Liver (tissue), 9 donors: ENCODE data around the gene COL24A1. TPM values are rescaled to one million over a fixed set of nuclear protein-coding genes. Genes with fewer than 3 reads are reported as not detected.

ENCODE experiments used
- DNase-seq: peaks from one replicate; pipeline ENCODE4 v3.0.0-alpha.2; 2017; ENCODE audit warnings: low spot score
- H3K27ac ChIP-seq, 2 donors: one replicate each; pipeline ENCODE4 v1.7.0; 2013; ENCODE audit warnings: inconsistent platforms in 2 of 2, low read length in 2 of 2, control low read depth in 1 of 2, low read depth in 1 of 2, mild to moderate bottlenecking in 1 of 2
- H3K27me3 ChIP-seq, 4 donors: one replicate each; pipeline versions ENCODE4 v1.6.1 to v1.7.0; 2013; ENCODE audit warnings: low read length in 3 of 4, inconsistent platforms in 1 of 4, mild to moderate bottlenecking in 1 of 4, moderate library complexity in 1 of 4; ENCODE audit not compliant: control insufficient read depth in 4 of 4, insufficient read depth in 4 of 4
- H3K36me3 ChIP-seq, 4 donors: one replicate each; pipeline versions ENCODE4 v1.6.1 to v1.7.0; 2013; ENCODE audit warnings: low read length in 3 of 4, mild to moderate bottlenecking in 3 of 4, low read depth in 1 of 4, moderate library complexity in 1 of 4; ENCODE audit not compliant: control insufficient read depth in 4 of 4, insufficient read depth in 3 of 4
- H3K4me1 ChIP-seq, 4 donors: one replicate each; pipeline versions ENCODE4 v1.6.1 to v1.7.0; 2013; ENCODE audit warnings: low read length in 3 of 4, mild to moderate bottlenecking in 3 of 4, moderate library complexity in 1 of 4; ENCODE audit not compliant: control insufficient read depth in 4 of 4, insufficient read depth in 4 of 4
- H3K4me3 ChIP-seq, 3 donors: one replicate each; pipeline versions ENCODE4 v1.6.1 to v1.7.0; 2013; ENCODE audit warnings: low read length in 3 of 3, control low read depth in 1 of 3, low read depth in 1 of 3, mild to moderate bottlenecking in 1 of 3
- H3K9ac ChIP-seq, 2 donors: one replicate each; pipeline ENCODE4 v1.7.0; 2013; ENCODE audit warnings: low read length in 2 of 2, mild to moderate bottlenecking in 2 of 2, moderate library complexity in 2 of 2, control low read depth in 1 of 2, low read depth in 1 of 2
- H3K9me3 ChIP-seq, 4 donors: one replicate each; pipeline versions ENCODE4 v1.6.1 to v1.7.0; 2013; ENCODE audit warnings: low read length in 3 of 4; ENCODE audit not compliant: control insufficient read depth in 4 of 4
- EGR1 ChIP-seq, 2 donors: IDR thresholded peaks; 2 replicates each; pipeline ENCODE4 v1.6.1; 2016 to 2018; ENCODE audit warnings: antibody characterized with exemption in 2 of 2, low read depth in 2 of 2
- FOXA1 ChIP-seq: IDR thresholded peaks from 2 replicates; pipeline ENCODE4 v1.6.1; 2016; ENCODE audit warnings: antibody characterized with exemption
- FOXA2 ChIP-seq: IDR thresholded peaks from 2 replicates; pipeline ENCODE4 v1.6.1; 2016; ENCODE audit warnings: antibody characterized with exemption
- GABPA ChIP-seq, 2 donors: IDR thresholded peaks in 1 of 2; conservative IDR thresholded peaks in 1 of 2; 2 replicates each; pipeline ENCODE4 v1.6.1; 2016; ENCODE audit warnings: antibody characterized with exemption in 2 of 2, mild to moderate bottlenecking in 1 of 2, moderate library complexity in 1 of 2
- HNF4G ChIP-seq: IDR thresholded peaks from 2 replicates; pipeline ENCODE4 v1.6.1; 2016; ENCODE audit warnings: antibody characterized with exemption
- JUND ChIP-seq, 2 donors: IDR thresholded peaks; 2 replicates each; pipeline ENCODE4 v1.6.1; 2016; ENCODE audit warnings: antibody characterized with exemption in 2 of 2
- NR2F2 ChIP-seq: IDR thresholded peaks from 2 replicates; pipeline ENCODE4 v1.6.1; 2016; ENCODE audit warnings: antibody characterized with exemption
- RAD21 ChIP-seq, 2 donors: IDR thresholded peaks; 2 replicates each; pipeline ENCODE4 v1.6.1; 2016; ENCODE audit warnings: antibody characterized with exemption in 2 of 2, mild to moderate bottlenecking in 2 of 2
- REST ChIP-seq: IDR thresholded peaks from 2 replicates; pipeline ENCODE4 v1.6.1; 2016; ENCODE audit warnings: antibody characterized with exemption, mild to moderate bottlenecking
- SP1 ChIP-seq: IDR thresholded peaks from 2 replicates; pipeline ENCODE4 v1.6.1; 2018; ENCODE audit warnings: antibody characterized with exemption, mild to moderate bottlenecking
- TAF1 ChIP-seq: conservative IDR thresholded peaks from 2 replicates; pipeline ENCODE4 v1.6.1; 2016; ENCODE audit warnings: antibody characterized with exemption, mild to moderate bottlenecking
- ZBTB33 ChIP-seq: IDR thresholded peaks from 2 replicates; pipeline ENCODE4 v1.6.1; 2016; ENCODE audit warnings: antibody characterized with exemption
- WGBS: extraction: QIAGEN DNeasy Blood & Tissue Kit; methylation state at CpG from one replicate; pipeline ENCODE4 v1.1.7; 2013; 5-methylcytosine and 5-hydroxymethylcytosine counted together
- polyA plus RNA-seq, 2 donors: library from polyadenylated mRNA; stranded (reverse) in 1 of 2; unstranded in 1 of 2; fragments of 200-250 nt in 1 of 2; fragments of >200 nt in 1 of 2; fragmentation: Nextera tagmentation in 1 of 2; extraction: Ambion mirVana in 1 of 2; gene quantifications; one replicate each; pipeline versions ENCODE4 v1.2.1 to v1.2.3, GENCODE V29; 2013 to 2015
- total RNA-seq, 2 donors: library from RNA; depleted of rRNA; stranded (reverse); fragments of >200 nt; gene quantifications; one replicate each; pipeline ENCODE4 v1.2.3, GENCODE V29; 2014
- TF ChIP-seq, protein P1 (sequence below): IDR thresholded peaks from 2 replicates; pipeline ENCODE4 v1.6.1; 2016; ENCODE audit warnings: antibody characterized with exemption
- donor health status: healthy.
- donor health status: healthy.
- donor health status: healthy.
- donor health status: healthy.
- donor health status: healthy.

The COL24A1 gene
- total and polyA plus RNA-seq, 4 donors = under 0.01 to 0.28 (median 0.01) TPM; not detected in 1

DNA sequence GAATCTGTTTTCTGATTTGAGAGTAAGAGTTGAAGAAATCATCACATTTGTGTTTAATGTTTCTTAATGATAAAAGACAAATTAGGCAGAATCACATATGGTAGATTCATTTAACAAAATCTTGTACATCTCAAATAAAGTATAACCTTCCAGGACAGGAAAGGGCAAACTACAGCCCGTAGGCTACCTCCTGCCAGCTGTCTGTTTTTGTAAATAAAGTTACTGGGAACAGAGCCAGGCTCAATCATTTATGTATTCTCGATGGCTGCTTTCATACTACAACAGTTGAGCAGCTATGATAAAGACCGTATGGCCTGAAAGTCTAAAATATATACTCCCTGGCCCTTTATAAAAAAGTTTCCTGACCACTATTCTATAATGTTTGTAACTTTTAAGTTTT is 204.1 kb downstream of the COL24A1 start:
- no peak overlapping the region for H3K9ac ChIP-seq
- H3K27me3 ChIP-seq = no peaks in the 10 kb centered on the region
- no peak overlapping the region for H3K4me3 ChIP-seq
- H3K4me1 ChIP-seq = no peaks in the 10 kb centered on the region
- TF ChIP-seq ZBTB33 = no peak
- TF ChIP-seq GABPA (IDR thresholded peaks at IDR 0.05 in 1 of 2, conservative IDR thresholded peaks at IDR 0.05 in 1 of 2) = no peak
- no peak for TF ChIP-seq FOXA2
- no peak for TF ChIP-seq SP1
- no peak for TF ChIP-seq HNF4G
- no peak for TF ChIP-seq EGR1 (IDR thresholded peaks at IDR 0.05; ENCODE audit: low read depth in 2 of 2)
- TF ChIP-seq, protein P1, sequence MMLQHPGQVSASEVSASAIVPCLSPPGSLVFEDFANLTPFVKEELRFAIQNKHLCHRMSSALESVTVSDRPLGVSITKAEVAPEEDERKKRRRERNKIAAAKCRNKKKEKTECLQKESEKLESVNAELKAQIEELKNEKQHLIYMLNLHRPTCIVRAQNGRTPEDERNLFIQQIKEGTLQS = no peak
- no peak for TF ChIP-seq RAD21 (IDR thresholded peaks at IDR 0.05)
- no peak for TF ChIP-seq NR2F2
- WGBS = 31% methylated on average over 3 of the region's 3 CpGs
- H3K9me3 ChIP-seq = no peaks in the 10 kb centered on the region
- no peak for DNase-seq
- H3K36me3 ChIP-seq = no peaks in the 10 kb centered on the region
- H3K27ac ChIP-seq = no peak overlapping the region

DNA sequence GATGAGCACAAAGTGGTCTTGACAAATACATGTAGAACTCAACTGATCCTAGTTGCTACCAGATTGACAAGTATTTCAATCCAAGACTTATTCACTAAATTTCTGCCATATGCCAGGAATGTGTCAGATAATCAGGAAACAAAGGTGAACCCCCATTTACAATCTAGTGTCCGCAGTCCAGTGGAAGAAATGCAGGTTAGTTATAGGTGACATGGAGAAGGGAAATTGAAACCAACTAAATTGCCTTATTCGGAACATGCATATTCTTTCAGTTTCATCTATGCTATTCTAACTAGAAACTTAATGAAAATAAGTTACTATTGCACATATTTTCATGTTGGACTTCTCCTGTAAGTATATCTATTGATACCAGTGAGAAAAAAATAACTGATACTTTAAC is 209.4 kb downstream of the COL24A1 start:
- no peaks in the 10 kb centered on the region for H3K9me3 ChIP-seq
- no peak overlapping the region for H3K27ac ChIP-seq
- WGBS = 76% methylated on average over 2 of the region's 2 CpGs
- no peak for TF ChIP-seq HNF4G
- TF ChIP-seq REST = no peak
- TF ChIP-seq TAF1 = no peak
- TF ChIP-seq ZBTB33 = no peak
- TF ChIP-seq JUND (IDR thresholded peaks at IDR 0.05) = no peak
- no peak for TF ChIP-seq FOXA1
- TF ChIP-seq, protein P1 = no peak
- TF ChIP-seq EGR1 (IDR thresholded peaks at IDR 0.05; ENCODE audit: low read depth in 2 of 2) = no peak
- no peak for TF ChIP-seq NR2F2
- TF ChIP-seq GABPA (IDR thresholded peaks at IDR 0.05 in 1 of 2, conservative IDR thresholded peaks at IDR 0.05 in 1 of 2) = no peak
- TF ChIP-seq SP1 = no peak
- H3K4me1 ChIP-seq = peaks cover 0 to 2% (median under 1%) of the 10 kb centered on the region in 4 donors
- no peak overlapping the region for H3K4me3 ChIP-seq
- no peaks in the 10 kb centered on the region for H3K36me3 ChIP-seq
- H3K27me3 ChIP-seq = peaks cover 0 to 6% (median 0%) of the 10 kb centered on the region in 4 donors
- DNase-seq = no peak
- no peak overlapping the region for H3K9ac ChIP-seq
